ENCODE results near the gene MMUT.
"Not testable (repeated sequence)": the region's sequence is repeated elsewhere in the genome, so short reads cannot be mapped to it uniquely, and the experiment has no call there.

The MMUT gene

DNA sequence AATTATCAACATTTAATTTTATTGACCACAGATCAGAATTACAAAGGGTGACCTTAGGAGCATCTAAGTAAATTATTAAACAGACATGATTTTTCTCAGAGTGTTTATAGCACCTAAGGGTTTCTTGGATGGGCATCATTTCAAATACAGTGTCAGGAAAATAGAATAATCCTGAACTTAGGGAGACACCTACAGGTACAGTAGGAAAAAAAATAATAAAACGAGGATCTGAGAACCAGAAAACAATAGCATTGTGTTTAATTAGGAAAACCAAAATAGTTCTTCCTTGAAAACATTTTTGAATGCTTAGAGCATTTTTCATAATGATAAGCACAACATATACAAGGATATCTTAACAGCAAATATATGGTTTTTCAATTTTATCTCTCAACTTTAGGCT is 39.2 kb downstream of the MMUT start:
- DNase-seq (ENCODE audit: low read depth in 1 of 2, low spot score in 1 of 2) = no peak

DNA sequence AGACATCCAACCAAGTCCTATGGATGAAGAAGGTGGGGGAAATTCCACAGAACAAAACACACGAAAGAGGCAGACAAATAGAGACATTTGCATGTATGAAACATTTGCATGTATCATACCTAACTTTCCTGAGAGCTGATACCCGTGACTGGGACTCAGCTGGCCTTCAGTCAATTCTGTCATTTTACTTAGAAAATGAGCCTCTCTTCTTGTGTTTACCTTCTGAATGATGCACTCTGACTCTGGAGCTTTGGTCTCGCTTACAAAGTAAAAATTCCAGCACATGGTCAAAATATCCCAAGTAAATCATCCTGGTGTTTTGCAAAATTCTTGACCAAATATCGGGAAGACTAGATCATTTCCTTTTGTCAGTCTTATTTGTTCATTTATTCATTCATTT is 46.9 kb downstream of the MMUT start:
- no peak for DNase-seq (ENCODE audit: low read depth in 1 of 2, low spot score in 1 of 2)

GRCh38 chr6:49415358-49415757 is 47.7 kb downstream of the MMUT start:
- DNase-seq (ENCODE audit: low read depth in 1 of 2, low spot score in 1 of 2) = no peak

DNA sequence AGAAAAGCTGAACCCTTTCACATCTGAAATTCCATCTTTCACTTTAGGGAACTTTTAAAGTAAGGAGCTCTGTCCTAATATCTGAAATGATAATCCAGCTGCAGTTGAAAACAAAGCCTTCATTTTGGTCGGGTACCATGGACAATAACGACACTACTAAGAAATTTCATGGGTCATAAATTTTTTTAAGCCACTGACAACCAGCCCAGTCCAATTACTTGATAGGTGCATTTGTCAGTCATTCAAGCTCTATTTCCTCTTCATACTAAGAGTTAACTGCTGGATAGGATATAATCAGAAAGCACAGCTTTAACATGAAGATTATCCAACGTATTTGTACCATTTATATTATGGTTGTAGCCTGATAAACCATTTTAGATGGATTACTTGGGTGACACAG is 52.5 kb downstream of the MMUT start:
- no peak for DNase-seq (ENCODE audit: low read depth in 1 of 2, low spot score in 1 of 2)

- DNase-seq (ENCODE audit: low read depth in 1 of 2, low spot score in 1 of 2) = peak; percentile 9 to 17
Measured at GRCh38 chr6:49409951-49410542, 53.0 kb downstream of the MMUT start.

- no peak for DNase-seq (ENCODE audit: low read depth in 1 of 2, low spot score in 1 of 2)
Measured at GRCh38 chr6:49406250-49406970, 56.6 kb downstream of the MMUT start.

- DNase-seq (ENCODE audit: low read depth in 1 of 2, low spot score in 1 of 2) = no peak
Measured at GRCh38 chr6:49401063-49401462, 62.0 kb downstream of the MMUT start.

DNA sequence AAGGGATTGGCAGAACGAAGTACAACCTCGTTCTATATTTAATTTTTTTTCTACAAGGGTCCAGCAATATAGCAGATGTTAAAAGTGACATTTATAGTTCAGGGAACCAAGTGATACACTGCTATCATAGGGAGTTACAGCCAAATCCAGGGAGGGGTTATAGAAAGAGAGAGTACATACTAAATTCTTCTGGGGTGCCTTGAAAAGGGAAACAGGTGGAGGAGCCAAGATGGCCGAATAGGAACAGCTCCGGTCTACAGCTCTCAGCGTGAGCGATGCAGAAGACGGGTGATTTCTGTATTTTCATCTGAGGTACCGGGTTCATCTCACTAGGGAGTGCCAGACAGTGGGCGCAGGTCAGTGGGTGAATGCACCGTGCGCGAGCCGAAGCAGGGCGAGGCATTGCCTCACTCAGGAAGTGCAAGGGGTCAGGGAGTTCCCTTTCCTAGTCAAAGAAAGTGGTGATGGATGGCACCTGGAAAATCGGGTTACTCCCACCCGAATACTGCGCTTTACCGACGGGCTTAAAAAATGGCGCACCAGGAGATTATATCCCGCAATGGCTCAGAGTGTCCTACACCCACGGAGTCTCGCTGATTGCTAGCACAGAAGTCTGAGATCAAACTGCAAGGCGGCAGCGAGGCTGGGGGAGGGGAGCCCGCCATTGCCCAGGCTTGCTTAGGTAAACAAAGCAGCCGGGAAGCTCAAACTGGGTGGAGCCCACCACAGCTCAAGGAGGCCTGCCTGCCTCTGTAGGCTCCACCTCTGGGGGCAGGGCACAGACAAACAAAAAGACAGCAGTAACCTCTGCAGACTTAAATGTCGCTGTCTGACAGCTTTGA is 76.2 kb downstream of the MMUT start:
- DNase-seq (ENCODE audit: low read depth in 1 of 2, low spot score in 1 of 2) = not testable (repeated sequence)

GRCh38 chr6:49384904-49385303 is 78.1 kb downstream of the MMUT start:
- DNase-seq (ENCODE audit: low read depth in 1 of 2, low spot score in 1 of 2) = no peak
